ENCODE measurements around the gene STRIP2.

GRCh38 chr7:129525225-129525862 lies 91.1 kb downstream of the STRIP2 start:
- TF ChIP-seq CTCF (IDR thresholded peaks at IDR 0.05; ENCODE audit: borderline replicate concordance, extremely low read depth, low read length, poor library complexity, severe bottlenecking) (no peak), EZH2 (IDR thresholded peaks at IDR 0.05; ENCODE audit: borderline replicate concordance, low read depth, low read length, severe bottlenecking) (no peak)
